Measurements from ENCODE around the gene HAND1.

DNA sequence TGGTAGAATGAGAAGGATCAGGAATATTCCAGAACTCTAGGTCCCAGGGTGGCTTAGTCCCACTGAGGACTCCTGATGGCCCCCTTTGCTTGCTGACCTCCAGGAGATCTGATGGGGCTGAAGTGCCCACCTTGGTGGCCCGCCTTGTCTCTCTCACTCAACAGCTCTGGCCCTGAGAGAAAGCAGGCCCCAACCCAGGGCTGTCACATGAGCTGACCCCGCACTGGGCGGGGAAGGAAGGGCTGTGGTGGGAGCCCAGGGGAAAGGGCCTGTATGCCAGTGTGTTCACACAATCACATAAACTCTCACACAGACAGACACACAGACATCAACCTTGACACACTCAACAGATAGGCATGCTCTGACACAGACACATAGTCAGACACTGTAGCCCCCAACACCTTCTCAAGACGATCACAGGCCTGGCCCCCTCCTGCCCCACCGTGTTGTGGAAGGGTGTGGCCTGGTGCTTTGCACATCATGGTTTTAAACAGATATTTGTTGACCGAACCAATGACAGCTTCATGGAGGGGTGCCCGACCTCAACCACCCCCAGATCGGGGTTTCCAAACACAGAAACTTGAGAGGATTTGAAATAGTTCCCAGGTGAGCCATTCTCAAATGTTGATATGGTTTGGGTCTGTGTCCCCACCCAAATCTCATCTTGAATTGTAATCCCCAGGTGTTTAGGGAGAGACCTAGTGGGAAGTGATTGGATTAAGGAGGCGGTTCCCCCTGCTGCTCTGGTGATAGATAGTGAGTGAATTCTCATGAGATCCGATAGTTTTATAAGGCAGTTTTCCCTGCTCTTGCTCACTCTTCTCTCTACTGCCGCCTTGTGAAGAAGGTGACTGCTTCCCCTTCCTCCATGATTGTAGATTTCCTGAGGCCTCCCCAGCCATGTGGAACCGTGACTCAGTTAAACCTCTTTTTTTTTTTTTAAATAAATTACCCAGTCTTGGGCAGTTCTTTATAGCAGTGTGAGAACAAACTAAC is 48.5 kb upstream of the HAND1 start:
- TF ChIP-seq POLR2A (IDR thresholded peaks at IDR 0.05), result no peak
- TF ChIP-seq, protein P1, sequence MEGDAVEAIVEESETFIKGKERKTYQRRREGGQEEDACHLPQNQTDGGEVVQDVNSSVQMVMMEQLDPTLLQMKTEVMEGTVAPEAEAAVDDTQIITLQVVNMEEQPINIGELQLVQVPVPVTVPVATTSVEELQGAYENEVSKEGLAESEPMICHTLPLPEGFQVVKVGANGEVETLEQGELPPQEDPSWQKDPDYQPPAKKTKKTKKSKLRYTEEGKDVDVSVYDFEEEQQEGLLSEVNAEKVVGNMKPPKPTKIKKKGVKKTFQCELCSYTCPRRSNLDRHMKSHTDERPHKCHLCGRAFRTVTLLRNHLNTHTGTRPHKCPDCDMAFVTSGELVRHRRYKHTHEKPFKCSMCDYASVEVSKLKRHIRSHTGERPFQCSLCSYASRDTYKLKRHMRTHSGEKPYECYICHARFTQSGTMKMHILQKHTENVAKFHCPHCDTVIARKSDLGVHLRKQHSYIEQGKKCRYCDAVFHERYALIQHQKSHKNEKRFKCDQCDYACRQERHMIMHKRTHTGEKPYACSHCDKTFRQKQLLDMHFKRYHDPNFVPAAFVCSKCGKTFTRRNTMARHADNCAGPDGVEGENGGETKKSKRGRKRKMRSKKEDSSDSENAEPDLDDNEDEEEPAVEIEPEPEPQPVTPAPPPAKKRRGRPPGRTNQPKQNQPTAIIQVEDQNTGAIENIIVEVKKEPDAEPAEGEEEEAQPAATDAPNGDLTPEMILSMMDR (IDR thresholded peaks at IDR 0.05), result no peak
